Thoracic aorta (tissue), 2 donors: Measurements from ENCODE around the gene CYP2W1. TPM values are rescaled to one million over a fixed set of nuclear protein-coding genes. Genes with fewer than 3 reads are reported as not detected.
"Not testable (repeated sequence)": the region's sequence is repeated elsewhere in the genome, so short reads cannot be mapped to it uniquely, and the experiment has no call there.

Experiments used
- ATAC-seq: fragments of 150-250 bp; one replicate; pipeline ENCODE4 v1.8.0; 2017; ENCODE audit warnings: low read depth; ENCODE audit not compliant: insufficient number of reproducible peaks, low FRiP score
- DNase-seq: peaks from one replicate; pipeline ENCODE4 v3.0.0-alpha.2; 2020; ENCODE audit warnings: low spot score
- H3K27ac ChIP-seq, 2 donors: fragments of 200-600 bp; sonication (generic); 1 replicate in 1 of 2; 2 replicates in 1 of 2; pipeline ENCODE4 v1.5.1; 2016; ENCODE audit warnings: mild to moderate bottlenecking in 2 of 2, moderate library complexity in 2 of 2
- H3K27me3 ChIP-seq: fragments of 200-600 bp; sonication (generic); replicated peaks from 2 replicates; pipeline ENCODE4 v1.6.0; 2016; ENCODE audit warnings: mild to moderate bottlenecking; ENCODE audit not compliant: insufficient read depth
- H3K36me3 ChIP-seq: fragments of 200-600 bp; sonication (generic); one replicate; pipeline ENCODE4 v1.5.1; 2016
- H3K4me1 ChIP-seq, 2 donors: fragments of 200-600 bp; sonication (generic); 1 replicate in 1 of 2; 2 replicates in 1 of 2; pipeline versions ENCODE4 v1.5.1 to v1.6.0; 2016; ENCODE audit warnings: low read depth in 2 of 2, mild to moderate bottlenecking in 1 of 2; ENCODE audit not compliant: control insufficient read depth in 1 of 2
- H3K4me3 ChIP-seq: fragments of 200-600 bp; sonication (generic); 2 replicates; pipeline ENCODE4 v1.5.1; 2016; ENCODE audit warnings: mild to moderate bottlenecking
- H3K9me3 ChIP-seq: fragments of 200-600 bp; sonication (generic); 2 replicates; pipeline ENCODE4 v1.5.1; 2016
- CTCF ChIP-seq: fragments of 200-600 bp; sonication (generic); IDR thresholded peaks from one replicate; pipeline ENCODE4 v1.5.1; 2019; ENCODE audit warnings: antibody characterized with exemption
- total RNA-seq, 2 donors: library from RNA; depleted of rRNA; stranded (reverse); fragments of >200 nt; gene quantifications; one replicate each; pipeline versions ENCODE4 v1.1.0 to v1.2.3, GENCODE V29; 2016

The CYP2W1 gene
- total RNA-seq, 2 donors from 2014 or later = not detected

- no peak for TF ChIP-seq CTCF
- Histone ChIP-seq H3K36me3 (no peaks in the 10 kb centered on the region), H3K4me3 (no peak overlapping the region), H3K4me1 (peaks cover 11 to 24% of the 10 kb centered on the region in 2 donors), H3K9me3 (no peaks in the 10 kb centered on the region), H3K27ac (no peak overlapping the region), H3K27me3 (no peaks in the 10 kb centered on the region)
- ATAC-seq (no peak), DNase-seq (no peak)
Observed at GRCh38 chr7:959271-959670, 23.7 kb upstream of the CYP2W1 start.

GRCh38 chr7:959740-960139 is 23.2 kb upstream of the CYP2W1 start:
- DNase-seq, H3K36me3 ChIP-seq, H3K9me3 ChIP-seq, H3K4me3 ChIP-seq, ATAC-seq, H3K27ac ChIP-seq, H3K27me3 ChIP-seq: not testable (repeated sequence)
- peaks cover 15 to 27% of the 10 kb centered on the region in 2 donors for H3K4me1 ChIP-seq

- ATAC-seq = no peak
- TF ChIP-seq CTCF = no peak
- Histone ChIP-seq H3K27me3 (no peaks in the 10 kb centered on the region), H3K27ac (no peak overlapping the region), H3K4me3 (no peak overlapping the region), H3K36me3 (no peaks in the 10 kb centered on the region), H3K9me3 (no peaks in the 10 kb centered on the region), H3K4me1 (peaks cover 15 to 28% of the 10 kb centered on the region in 2 donors)
- no peak for DNase-seq
Observed at GRCh38 chr7:960269-960871, 22.6 kb upstream of the CYP2W1 start.

- not testable (repeated sequence) for DNase-seq, H3K27ac ChIP-seq
Observed at GRCh38 chr7:960972-961371, 22.0 kb upstream of the CYP2W1 start.

GRCh38 chr7:961546-962400 is 21.2 kb upstream of the CYP2W1 start:
- H3K27me3 ChIP-seq = no peaks in the 10 kb centered on the region
- no peak for ATAC-seq
- H3K27ac ChIP-seq = no peak overlapping the region
- no peak for TF ChIP-seq CTCF
- no peak overlapping the region for H3K4me3 ChIP-seq
- H3K9me3 ChIP-seq = no peaks in the 10 kb centered on the region
- no peak for DNase-seq
- peaks cover 2% of the 10 kb centered on the region for H3K36me3 ChIP-seq
- peaks cover 22 to 41% of the 10 kb centered on the region in 2 donors for H3K4me1 ChIP-seq

More at GRCh38 chr7:960972-961371, 22.0 kb upstream of the CYP2W1 start:
- ATAC-seq, H3K36me3 ChIP-seq, H3K27me3 ChIP-seq, H3K4me3 ChIP-seq, H3K9me3 ChIP-seq: not testable (repeated sequence)
- H3K4me1 ChIP-seq = peaks cover 21 to 33% of the 10 kb centered on the region in 2 donors

GRCh38 chr7:962401-963081 is 20.4 kb upstream of the CYP2W1 start:
- Histone ChIP-seq H3K9me3 (no peaks in the 10 kb centered on the region), H3K4me3 (no peak overlapping the region), H3K36me3 (peaks cover 9% of the 10 kb centered on the region), H3K4me1 (peaks cover 22 to 44% of the 10 kb centered on the region in 2 donors), H3K27me3 (no peaks in the 10 kb centered on the region), H3K27ac (no peak overlapping the region)
- TF ChIP-seq CTCF = no peak
- DNase-seq (no peak), ATAC-seq (no peak)
